Testis (tissue), 3 donors: Measurements from ENCODE around the gene AXDND1. TPM values are rescaled to one million over a fixed set of nuclear protein-coding genes. Genes with fewer than 3 reads are reported as not detected.

Experiments used
- DNase-seq: peaks from one replicate; pipeline ENCODE4 v3.0.0-alpha.2; 2019
- H3K27ac ChIP-seq, 2 donors: fragments of 200-600 bp; sonication (generic); one replicate each; pipeline ENCODE4 v1.5.1; 2019
- H3K27me3 ChIP-seq: fragments of 200-600 bp; sonication (generic); one replicate; pipeline ENCODE4 v1.5.1; 2019
- H3K36me3 ChIP-seq: fragments of 200-600 bp; sonication (generic); one replicate; pipeline ENCODE4 v1.5.1; 2017; ENCODE audit warnings: low read depth; ENCODE audit errors: missing control alignments
- H3K4me1 ChIP-seq: fragments of 200-600 bp; sonication (generic); one replicate; pipeline ENCODE4 v1.5.1; 2019
- H3K4me3 ChIP-seq, 2 donors: fragments of 200-600 bp; sonication (generic); one replicate each; pipeline ENCODE4 v1.5.1; 2017 to 2019
- H3K9me3 ChIP-seq: fragments of 200-600 bp; sonication (generic); one replicate; pipeline ENCODE4 v1.5.1; 2017
- POLR2A ChIP-seq: fragments of 450-650 bp; IDR thresholded peaks from one replicate; pipeline ENCODE4 v1.6.1; 2017; ENCODE audit warnings: antibody characterized with exemption, mild to moderate bottlenecking, moderate library complexity
- WGBS, 2 donors: methylation state at CpG; one replicate each; pipeline ENCODE4 v1.1.5; 2018; 5-methylcytosine and 5-hydroxymethylcytosine counted together
- intact Hi-C: fragments of 100-400 bp; cut with DNase I; formaldehyde crosslinking; loops from one replicate; pipeline ENCODE4 v1.15.1; 2023; ENCODE audit warnings: low total_unique reads
- polyA plus RNA-seq: library from polyadenylated mRNA; stranded (reverse); fragments of 350-450 nt; fragmentation: Illumina TruSeq; extraction: RNeasy Lipid Tissue Mini Kit (QIAGEN cat#74804); gene quantifications from one replicate; pipeline ENCODE4 v1.2.3, GENCODE V29; 2014; ENCODE audit warnings: low read depth, low replicate concordance; ENCODE audit not compliant: insufficient read depth
- total RNA-seq, 2 donors: library from RNA; depleted of rRNA; stranded (reverse); fragments of >200 nt; gene quantifications; one replicate each; pipeline ENCODE4 v1.2.3, GENCODE V29; 2016
- TF ChIP-seq, protein P1 (sequence below), 3 experiments: fragments of 450-650 bp in 2 of 3; fragments of 200-600 bp in 1 of 3; sonication (generic) in 1 of 3; IDR thresholded peaks; one replicate each; pipeline ENCODE4 v1.5.1; 2016 to 2019; ENCODE audit warnings: antibody characterized with exemption in 3 of 3, mild to moderate bottlenecking in 2 of 3, moderate library complexity in 1 of 3

AXDND1 gene
- total and polyA plus RNA-seq, 3 donors from 2014 or later, result 21.4 to 58.3 (median 31.5) TPM

DNA sequence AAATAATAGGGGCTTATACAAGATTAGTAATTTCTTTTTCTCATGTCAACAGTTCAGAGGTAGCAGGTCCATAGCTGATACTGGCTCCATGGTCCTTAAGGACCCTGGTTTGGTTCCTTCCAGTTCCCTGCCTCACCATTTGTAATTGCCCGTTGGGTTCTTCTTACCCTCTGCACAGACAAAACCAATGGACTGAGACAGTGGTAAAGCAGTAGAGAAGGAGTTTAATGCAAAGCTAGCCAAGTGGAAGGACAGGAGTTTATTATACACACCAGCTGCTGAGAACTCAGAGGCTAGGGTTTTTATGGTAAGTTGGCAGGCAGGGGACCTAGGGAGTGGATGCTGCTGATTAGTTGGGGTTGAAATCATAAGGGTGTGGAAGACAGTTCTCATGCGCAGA lies 35.9 kb upstream of the AXDND1 start:
- DNase-seq, result no peak
- Histone ChIP-seq H3K4me3 (no peak overlapping the region), H3K36me3 (no peaks in the 10 kb centered on the region), H3K27me3 (no peaks in the 10 kb centered on the region), H3K27ac (no peak overlapping the region), H3K4me1 (no peaks in the 10 kb centered on the region), H3K9me3 (no peaks in the 10 kb centered on the region)
- no peak for TF ChIP-seq POLR2A
- TF ChIP-seq, protein P1, sequence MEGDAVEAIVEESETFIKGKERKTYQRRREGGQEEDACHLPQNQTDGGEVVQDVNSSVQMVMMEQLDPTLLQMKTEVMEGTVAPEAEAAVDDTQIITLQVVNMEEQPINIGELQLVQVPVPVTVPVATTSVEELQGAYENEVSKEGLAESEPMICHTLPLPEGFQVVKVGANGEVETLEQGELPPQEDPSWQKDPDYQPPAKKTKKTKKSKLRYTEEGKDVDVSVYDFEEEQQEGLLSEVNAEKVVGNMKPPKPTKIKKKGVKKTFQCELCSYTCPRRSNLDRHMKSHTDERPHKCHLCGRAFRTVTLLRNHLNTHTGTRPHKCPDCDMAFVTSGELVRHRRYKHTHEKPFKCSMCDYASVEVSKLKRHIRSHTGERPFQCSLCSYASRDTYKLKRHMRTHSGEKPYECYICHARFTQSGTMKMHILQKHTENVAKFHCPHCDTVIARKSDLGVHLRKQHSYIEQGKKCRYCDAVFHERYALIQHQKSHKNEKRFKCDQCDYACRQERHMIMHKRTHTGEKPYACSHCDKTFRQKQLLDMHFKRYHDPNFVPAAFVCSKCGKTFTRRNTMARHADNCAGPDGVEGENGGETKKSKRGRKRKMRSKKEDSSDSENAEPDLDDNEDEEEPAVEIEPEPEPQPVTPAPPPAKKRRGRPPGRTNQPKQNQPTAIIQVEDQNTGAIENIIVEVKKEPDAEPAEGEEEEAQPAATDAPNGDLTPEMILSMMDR (IDR thresholded peaks at IDR 0.05), result no peak
- 75 to 86% methylated on average over 2 of the region's 2 CpGs for WGBS, 2 donors
- intact Hi-C loops, result no loop called here

DNA sequence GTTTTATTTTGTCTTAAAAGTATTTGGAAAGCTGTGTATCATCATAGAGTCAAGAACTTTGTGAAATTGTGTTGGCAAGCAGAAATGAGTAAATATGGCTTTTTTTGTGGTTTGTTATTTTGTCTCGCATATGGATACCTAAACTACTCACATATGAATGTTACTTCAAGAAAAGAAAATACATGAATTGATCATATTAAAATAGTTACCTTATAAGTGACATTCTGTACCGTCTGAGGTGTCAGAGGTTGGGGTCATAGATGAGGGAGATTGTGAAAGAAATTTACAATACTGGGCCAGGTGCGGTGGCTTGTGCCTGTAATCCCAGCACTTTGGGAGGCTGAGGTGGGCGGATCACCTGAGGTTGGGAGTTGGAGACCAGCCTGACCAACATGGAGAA lies 31.3 kb upstream of the AXDND1 start:
- no peak overlapping the region for H3K4me3 ChIP-seq
- no peak overlapping the region for H3K27ac ChIP-seq
- no peak for DNase-seq
- TF ChIP-seq, protein P1 (IDR thresholded peaks at IDR 0.05), result no peak
- TF ChIP-seq POLR2A, result no peak
- H3K4me1 ChIP-seq, result no peaks in the 10 kb centered on the region
- H3K36me3 ChIP-seq, result no peaks in the 10 kb centered on the region
- intact Hi-C loops, result no loop called here
- WGBS, 2 donors, result 91 to 94% methylated on average over 4 of the region's 4 CpGs
- H3K27me3 ChIP-seq, result no peaks in the 10 kb centered on the region
- H3K9me3 ChIP-seq, result no peaks in the 10 kb centered on the region

GRCh38 chr1:179337288-179337687 lies 28.5 kb upstream of the AXDND1 start:
- intact Hi-C loops, result no loop called here
- Histone ChIP-seq H3K27ac (no peak overlapping the region), H3K9me3 (no peaks in the 10 kb centered on the region), H3K36me3 (no peaks in the 10 kb centered on the region), H3K4me1 (no peaks in the 10 kb centered on the region), H3K4me3 (no peak overlapping the region), H3K27me3 (no peaks in the 10 kb centered on the region)
- 87 to 90% methylated on average over 2 of the region's 2 CpGs for WGBS, 2 donors
- TF ChIP-seq, protein P1 (IDR thresholded peaks at IDR 0.05), result no peak
- TF ChIP-seq POLR2A, result no peak
- no peak for DNase-seq

- Histone ChIP-seq H3K27me3 (no peaks in the 10 kb centered on the region), H3K27ac (no peak overlapping the region), H3K9me3 (no peaks in the 10 kb centered on the region), H3K4me1 (no peaks in the 10 kb centered on the region), H3K36me3 (no peaks in the 10 kb centered on the region), H3K4me3 (no peak overlapping the region)
- 91 to 96% methylated on average over 5 of the region's 5 CpGs for WGBS, 2 donors
- intact Hi-C loops, result no loop called here
- no peak for DNase-seq
- TF ChIP-seq POLR2A, result no peak
- TF ChIP-seq, protein P1 (IDR thresholded peaks at IDR 0.05), result no peak
Measured at GRCh38 chr1:179337942-179338560, 27.7 kb upstream of the AXDND1 start.

DNA sequence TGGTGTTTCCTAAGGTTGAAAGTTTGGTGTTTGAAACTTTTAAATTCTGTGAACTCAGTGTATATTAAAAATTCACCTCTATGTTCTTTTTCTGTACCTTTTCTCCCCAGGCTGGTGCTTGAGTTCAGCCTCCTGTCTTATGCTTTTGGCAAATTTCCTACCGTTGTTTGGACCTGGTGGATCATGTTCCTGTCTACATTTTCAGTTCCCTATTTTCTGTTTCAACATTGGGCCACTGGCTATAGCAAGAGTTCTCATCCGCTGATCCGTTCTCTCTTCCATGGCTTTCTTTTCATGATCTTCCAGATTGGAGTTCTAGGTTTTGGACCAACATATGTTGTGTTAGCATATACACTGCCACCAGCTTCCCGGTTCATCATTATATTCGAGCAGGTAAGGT lies 24.9 kb upstream of the AXDND1 start:
- H3K4me1 ChIP-seq, result no peaks in the 10 kb centered on the region
- H3K27me3 ChIP-seq, result no peaks in the 10 kb centered on the region
- no peak overlapping the region for H3K4me3 ChIP-seq
- H3K9me3 ChIP-seq, result no peaks in the 10 kb centered on the region
- no peaks in the 10 kb centered on the region for H3K36me3 ChIP-seq
- intact Hi-C loops, result no loop called here
- no peak for TF ChIP-seq POLR2A
- TF ChIP-seq, protein P1 (IDR thresholded peaks at IDR 0.05), result no peak
- DNase-seq, result no peak
- WGBS, 2 donors, result 75 to 82% methylated on average over 5 of the region's 5 CpGs
- H3K27ac ChIP-seq, result no peak overlapping the region
